Activated naive CD8-positive, alpha-beta T cell treated with anti-CD3 and anti-CD28 coated beads, Interleukin-2, amount 50 U/mL, for 24 hours (primary cell): Measurements from ENCODE around the gene PTPRF.
A peak's percentile ranks its signal among the peaks of the same experiment; 100 is the strongest.
"Not testable (repeated sequence)": the region's sequence is repeated elsewhere in the genome, so short reads cannot be mapped to it uniquely, and the experiment has no call there.

Experiments
- ATAC-seq: fragments of 150-1000 bp; cut with Tn5 transposase; one replicate; pipeline ENCODE4 v1.10.0; 2021
- DNase-seq: peaks from one replicate; pipeline ENCODE4 v3.0.0; 2021
- H3K27ac Mint-ChIP-seq: one replicate; pipeline ENCODE4 v1.8.0; 2021; ENCODE audit warnings: mild to moderate bottlenecking, mixed read lengths
- H3K27me3 Mint-ChIP-seq: one replicate; pipeline ENCODE4 v1.8.0; 2021; ENCODE audit warnings: mixed read lengths
- H3K36me3 Mint-ChIP-seq: one replicate; pipeline ENCODE4 v1.8.0; 2021; ENCODE audit warnings: low read depth, mixed read lengths
- H3K4me1 Mint-ChIP-seq: one replicate; pipeline ENCODE4 v1.8.0; 2021; ENCODE audit warnings: mixed read lengths
- H3K4me3 Mint-ChIP-seq: one replicate; pipeline ENCODE4 v1.8.0; 2021; ENCODE audit warnings: mild to moderate bottlenecking, moderate library complexity, mixed read lengths
- H3K9me3 Mint-ChIP-seq: one replicate; pipeline ENCODE4 v1.8.0; 2021; ENCODE audit warnings: mixed read lengths

The PTPRF gene

DNA sequence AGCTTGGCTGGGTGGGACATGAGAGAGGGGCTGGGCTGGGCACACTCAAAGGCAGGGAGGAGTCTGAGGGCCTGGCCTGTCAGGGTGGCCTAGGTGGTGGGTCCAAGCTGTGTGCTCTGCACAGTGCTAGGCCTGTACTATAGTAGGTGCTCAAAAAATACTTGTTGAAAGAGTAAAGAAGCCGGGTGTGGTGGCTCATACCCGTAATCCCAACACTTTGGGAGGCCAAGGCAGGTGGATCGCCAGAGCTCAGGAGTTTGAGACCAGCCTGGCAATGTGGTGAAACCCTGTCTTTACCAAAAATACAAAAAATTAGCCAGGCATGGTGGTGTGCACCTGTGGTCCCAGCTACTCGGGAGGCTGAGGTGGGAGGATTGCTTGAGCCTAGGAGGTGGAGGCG lies 18.7 kb downstream of the PTPRF start:
- H3K36me3 Mint-ChIP-seq, H3K4me3 Mint-ChIP-seq: not testable (repeated sequence)
- H3K27me3 Mint-ChIP-seq = peaks cover 18% of the 10 kb centered on the region

DNA sequence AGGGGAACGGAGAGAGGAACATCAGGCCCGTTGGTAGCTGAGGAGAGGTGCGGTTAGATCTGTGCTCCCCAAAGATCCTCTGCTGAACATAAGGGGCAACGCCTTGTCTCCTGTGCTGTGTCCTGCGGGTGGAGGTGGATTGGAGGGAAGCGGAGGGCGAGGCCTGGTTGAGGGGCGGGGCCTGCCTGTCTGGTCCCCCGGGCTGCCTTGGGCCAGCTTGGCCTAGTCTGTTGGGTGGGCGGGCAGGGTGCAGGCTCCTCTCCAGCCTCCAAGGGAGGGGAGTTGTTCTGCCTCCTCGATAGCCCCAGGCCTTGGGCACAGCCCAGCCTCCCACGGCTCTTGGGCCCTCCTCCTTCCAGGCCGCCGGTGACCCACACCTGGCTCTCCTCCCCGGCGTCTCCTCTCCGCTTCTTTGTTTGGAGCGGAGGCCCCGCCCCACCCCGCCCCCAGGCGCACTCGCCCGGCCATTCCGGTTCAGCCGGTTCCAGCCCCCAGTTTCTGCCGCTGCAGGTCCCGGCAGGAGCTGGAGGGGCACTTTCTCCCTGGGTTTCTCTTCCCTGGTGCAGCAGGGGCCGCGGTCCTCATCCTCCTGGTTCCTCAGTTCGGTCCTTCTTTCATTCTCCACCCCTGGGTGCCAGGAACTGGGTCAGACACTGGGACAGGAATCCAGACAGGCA lies 19.4 kb downstream of the PTPRF start:
- ATAC-seq (no peak), DNase-seq (no peak)
- H3K4me1 Mint-ChIP-seq = peaks cover 4% of the 10 kb centered on the region
- H3K27ac Mint-ChIP-seq = no peak overlapping the region
- H3K9me3 Mint-ChIP-seq = no peaks in the 10 kb centered on the region
- H3K4me3 Mint-ChIP-seq = no peak overlapping the region
- H3K27me3 Mint-ChIP-seq = peaks cover 18% of the 10 kb centered on the region
- no peaks in the 10 kb centered on the region for H3K36me3 Mint-ChIP-seq

More for the DNA sequence above, 18.7 kb downstream of the PTPRF start:
- not testable (repeated sequence) for H3K27ac Mint-ChIP-seq, H3K4me1 Mint-ChIP-seq, DNase-seq, ATAC-seq, H3K9me3 Mint-ChIP-seq

DNA sequence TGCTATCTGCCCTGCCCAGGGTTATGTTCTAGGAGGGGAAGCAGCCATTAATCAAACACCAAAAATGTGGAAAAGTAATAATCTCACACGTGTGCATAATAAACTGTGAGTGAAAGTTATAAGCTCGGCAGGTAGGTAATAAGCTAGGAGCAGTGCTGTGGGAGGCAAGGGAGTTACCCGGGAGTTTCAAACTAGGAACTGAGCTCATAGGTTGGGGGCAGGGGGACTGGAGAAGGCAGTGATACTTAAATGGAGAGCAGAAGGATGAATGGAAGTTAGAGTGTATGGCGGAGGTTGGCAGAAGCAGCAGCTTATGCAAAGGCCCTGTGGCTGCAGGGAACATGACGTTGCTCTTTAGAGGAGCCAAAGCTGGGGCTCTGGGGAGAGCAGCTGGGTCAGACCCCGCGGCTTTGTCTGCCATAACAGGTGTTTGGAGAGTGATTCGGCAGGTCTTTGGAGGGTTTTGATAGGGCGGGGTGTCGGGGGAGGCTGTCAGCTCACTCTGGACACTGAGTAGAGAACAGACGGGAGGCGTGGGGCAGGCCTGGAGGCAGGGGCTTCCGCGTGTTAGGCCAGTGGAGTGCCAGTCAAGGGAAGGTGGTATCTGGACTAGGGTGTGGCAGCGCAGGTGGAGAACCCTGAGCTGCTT lies 20.0 kb downstream of the PTPRF start:
- Mint-ChIP-seq H3K27ac (no peak overlapping the region), H3K4me1 (peaks cover 4% of the 10 kb centered on the region)

DNA sequence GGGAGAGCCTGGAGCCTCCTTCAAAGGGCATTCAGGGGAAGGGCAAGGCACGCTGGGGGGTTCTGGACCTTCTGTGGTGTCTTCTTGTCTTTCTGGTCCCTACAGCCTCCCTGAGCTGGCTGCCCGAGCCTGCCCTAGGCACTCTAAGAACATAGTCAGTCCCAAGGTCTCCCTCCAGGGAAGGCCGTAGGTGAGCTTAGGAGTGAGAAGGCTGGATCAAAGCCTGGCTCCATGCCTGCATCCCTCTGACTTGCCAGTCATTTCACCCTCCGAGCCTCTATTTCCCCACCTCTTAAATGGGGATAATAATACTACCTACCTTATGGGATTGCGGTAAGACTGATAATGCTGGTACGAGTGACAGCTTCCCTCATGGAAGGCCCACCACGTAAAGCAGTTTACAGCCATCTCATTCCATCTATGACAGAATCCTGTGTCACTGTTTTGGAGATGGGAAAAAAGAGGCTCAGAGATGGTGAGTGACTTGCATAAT lies 20.8 kb downstream of the PTPRF start:
- Mint-ChIP-seq H3K36me3 (no peaks in the 10 kb centered on the region), H3K27ac (no peak overlapping the region), H3K4me3 (no peak overlapping the region), H3K27me3 (peaks cover 18% of the 10 kb centered on the region), H3K4me1 (peaks cover 4% of the 10 kb centered on the region), H3K9me3 (no peaks in the 10 kb centered on the region)
- ATAC-seq = no peak
- no peak for DNase-seq

More for the DNA sequence above, 20.0 kb downstream of the PTPRF start:
- Mint-ChIP-seq H3K4me3 (no peak overlapping the region), H3K36me3 (no peaks in the 10 kb centered on the region), H3K9me3 (no peaks in the 10 kb centered on the region), H3K27me3 (peaks cover 18% of the 10 kb centered on the region)
- ATAC-seq (no peak), DNase-seq (no peak)

DNA sequence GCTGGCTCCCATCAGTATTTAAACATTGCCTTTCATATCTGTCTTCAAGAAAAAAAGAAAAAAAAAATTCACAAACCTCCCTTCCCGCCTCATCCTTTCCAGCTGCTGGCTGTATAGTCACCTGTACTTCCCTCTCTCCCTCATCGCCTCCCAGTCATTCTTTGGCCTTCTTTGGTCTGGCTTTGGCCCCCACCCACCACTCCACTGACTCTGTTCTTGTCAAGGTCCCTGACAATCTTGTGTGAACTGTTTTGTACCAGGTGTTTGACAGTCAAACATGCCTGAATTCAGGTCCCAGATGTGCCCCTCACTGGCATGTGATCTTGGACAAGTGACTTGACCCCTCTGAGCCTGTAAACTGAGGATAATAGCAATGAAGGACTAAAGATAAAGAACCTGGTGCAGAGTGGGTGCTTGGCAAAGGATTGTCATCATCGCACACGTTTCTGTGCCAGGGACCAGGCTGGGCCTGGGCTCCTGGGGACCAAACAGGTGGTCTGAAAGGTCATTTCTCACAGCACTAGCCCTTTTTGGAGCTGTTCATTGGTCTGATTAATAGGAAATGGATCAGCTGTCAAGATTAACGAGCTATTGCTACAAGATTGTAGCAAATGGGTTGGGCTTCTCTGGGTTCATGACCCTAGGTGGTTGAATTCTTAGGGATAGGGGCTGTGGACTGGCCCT lies 21.5 kb downstream of the PTPRF start:
- Mint-ChIP-seq H3K27me3 (peaks cover 18% of the 10 kb centered on the region), H3K9me3 (no peaks in the 10 kb centered on the region), H3K4me3 (no peak overlapping the region), H3K4me1 (peaks cover 4% of the 10 kb centered on the region), H3K36me3 (no peaks in the 10 kb centered on the region), H3K27ac (no peak overlapping the region)
- no peak for ATAC-seq
- no peak for DNase-seq

DNA sequence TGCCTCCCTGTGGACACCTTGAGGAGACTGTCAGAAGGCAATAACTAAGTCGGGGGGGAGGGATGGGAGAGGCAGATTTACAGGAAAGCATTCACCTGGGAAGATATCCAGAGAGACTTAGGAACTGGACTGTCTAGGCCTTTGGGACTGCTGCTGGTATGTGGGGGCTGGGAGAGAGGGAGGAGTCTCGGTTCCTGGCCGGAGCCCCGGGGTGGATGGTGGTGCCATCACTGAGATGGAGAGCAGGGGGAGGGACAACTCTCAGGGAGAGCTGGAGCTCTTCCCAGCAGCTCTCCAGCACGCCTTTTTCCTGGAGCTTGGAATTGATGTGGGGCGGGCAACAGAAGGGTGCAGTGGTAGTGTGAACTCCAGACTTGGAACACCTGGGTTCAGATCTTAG lies 22.1 kb downstream of the PTPRF start:
- no peak overlapping the region for H3K4me3 Mint-ChIP-seq
- no peak for ATAC-seq
- no peaks in the 10 kb centered on the region for H3K9me3 Mint-ChIP-seq

DNA sequence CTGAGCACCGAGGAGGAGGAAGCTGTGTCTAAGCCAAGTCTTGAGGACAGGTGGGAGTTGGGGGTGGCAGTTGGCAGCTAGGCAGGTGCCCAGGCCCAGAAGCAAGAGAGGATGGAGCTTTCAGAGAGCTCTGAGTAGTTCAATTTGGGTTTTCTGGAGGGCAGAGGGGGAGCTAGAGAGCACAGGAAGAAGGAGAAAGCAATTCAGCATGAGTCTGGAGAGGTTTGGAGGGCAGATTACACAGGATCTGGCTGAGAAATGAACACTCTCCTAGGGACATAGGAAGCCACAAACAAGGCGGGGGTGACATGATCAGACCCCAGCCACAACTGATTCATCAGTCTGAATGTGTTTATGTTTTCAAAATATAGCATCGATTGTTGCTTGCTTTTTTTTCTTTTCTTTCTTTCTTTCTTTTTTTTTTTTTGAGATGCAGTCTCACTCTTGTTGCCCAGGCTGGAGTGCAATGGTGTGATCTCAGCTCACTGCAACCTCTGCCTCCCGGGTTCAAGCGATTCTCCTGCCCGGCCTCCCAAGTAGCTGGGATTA lies 23.8 kb downstream of the PTPRF start:
- Mint-ChIP-seq H3K36me3 (no peaks in the 10 kb centered on the region), H3K27ac (no peak overlapping the region), H3K27me3 (peaks cover 14% of the 10 kb centered on the region), H3K4me3 (no peak overlapping the region), H3K9me3 (no peaks in the 10 kb centered on the region), H3K4me1 (peaks cover 4% of the 10 kb centered on the region)
- ATAC-seq (peak; percentile 72), DNase-seq (peak; percentile 11)

More for the DNA sequence above, 22.1 kb downstream of the PTPRF start:
- peaks cover 4% of the 10 kb centered on the region for H3K4me1 Mint-ChIP-seq
- DNase-seq = no peak
- no peak overlapping the region for H3K27ac Mint-ChIP-seq
- no peaks in the 10 kb centered on the region for H3K36me3 Mint-ChIP-seq
- H3K27me3 Mint-ChIP-seq = peaks cover 14% of the 10 kb centered on the region

DNA sequence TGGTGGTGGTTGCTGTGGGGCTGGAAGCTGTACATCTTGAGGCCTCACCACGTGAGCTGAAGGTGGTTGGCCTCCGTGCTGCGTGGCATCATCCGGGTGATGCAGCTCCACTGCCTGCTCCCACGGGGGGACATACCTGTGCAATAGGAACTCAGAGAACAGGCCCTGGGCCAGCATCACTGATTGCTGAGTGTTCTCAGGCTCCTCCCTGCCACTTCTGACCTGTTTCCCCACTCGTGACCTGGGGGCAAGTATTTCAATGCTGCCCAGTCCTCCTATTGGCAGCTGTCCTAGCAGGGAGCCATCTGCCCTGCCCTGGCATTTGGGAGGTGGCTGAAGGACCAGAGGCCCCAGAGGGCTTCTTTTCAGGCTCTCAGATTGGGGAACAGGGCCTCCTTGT lies 26.1 kb downstream of the PTPRF start:
- no peak overlapping the region for H3K27ac Mint-ChIP-seq
- DNase-seq (no peak), ATAC-seq (no peak)
- peaks cover 4% of the 10 kb centered on the region for H3K4me1 Mint-ChIP-seq
- H3K9me3 Mint-ChIP-seq = no peaks in the 10 kb centered on the region
- H3K4me3 Mint-ChIP-seq = no peak overlapping the region
- no peaks in the 10 kb centered on the region for H3K36me3 Mint-ChIP-seq
- peaks cover 2% of the 10 kb centered on the region for H3K27me3 Mint-ChIP-seq

DNA sequence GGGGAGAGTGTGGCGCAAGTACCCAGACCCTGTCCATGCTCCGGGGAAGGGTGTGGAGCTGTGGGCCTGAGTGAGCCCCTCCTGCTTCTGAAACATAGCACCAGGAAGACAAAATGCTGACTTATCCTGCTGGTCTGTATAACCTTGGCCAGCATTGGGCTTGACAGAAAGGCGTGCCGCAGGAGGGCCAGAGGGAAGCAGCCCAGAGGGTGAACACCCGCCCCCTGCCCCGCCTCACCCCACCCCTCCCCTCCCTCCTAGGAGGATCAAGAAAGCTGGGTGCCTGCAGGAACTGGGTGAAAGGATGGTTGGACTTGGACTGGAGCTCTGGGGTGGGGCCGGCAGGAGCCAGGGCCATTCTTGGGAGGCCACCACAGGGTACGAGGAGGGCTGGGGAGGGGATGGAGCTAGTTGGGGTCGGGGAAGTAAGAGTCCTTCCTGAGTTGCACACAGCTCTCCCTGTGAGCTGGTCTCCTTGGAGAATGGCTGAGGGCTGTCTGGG lies 27.1 kb downstream of the PTPRF start:
- H3K4me3 Mint-ChIP-seq = no peak overlapping the region
- H3K36me3 Mint-ChIP-seq = no peaks in the 10 kb centered on the region
- no peak for ATAC-seq
- no peak for DNase-seq
- H3K27ac Mint-ChIP-seq = no peak overlapping the region
- no peaks in the 10 kb centered on the region for H3K9me3 Mint-ChIP-seq
- no peaks in the 10 kb centered on the region for H3K27me3 Mint-ChIP-seq
- H3K4me1 Mint-ChIP-seq = peaks cover 4% of the 10 kb centered on the region

DNA sequence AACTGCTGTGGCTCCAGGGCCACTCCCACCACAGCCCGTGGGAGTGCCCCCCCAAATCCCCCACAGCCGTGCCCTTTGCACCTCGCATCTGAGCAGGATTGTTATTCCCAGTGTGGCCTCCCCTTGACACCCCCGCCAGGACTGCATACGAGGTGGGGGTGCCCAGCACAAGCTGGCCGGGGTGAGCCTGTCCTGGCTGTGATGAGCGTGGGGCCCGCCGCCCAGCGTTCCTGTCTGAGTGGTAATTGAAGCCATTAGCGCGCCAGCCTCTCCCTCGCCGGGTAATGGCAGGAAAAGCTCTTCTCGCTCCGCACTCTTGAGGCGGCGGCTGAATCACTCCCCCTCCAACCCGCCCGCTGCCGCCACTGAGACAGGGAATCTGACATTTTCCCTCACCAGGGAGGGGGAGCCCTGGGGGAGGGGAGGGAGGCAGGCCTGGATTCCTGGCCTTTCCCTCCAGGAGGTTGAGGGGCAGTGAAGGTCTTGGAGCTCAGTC lies 27.7 kb downstream of the PTPRF start:
- ATAC-seq = no peak
- Mint-ChIP-seq H3K4me3 (no peak overlapping the region), H3K27me3 (no peaks in the 10 kb centered on the region), H3K9me3 (no peaks in the 10 kb centered on the region), H3K36me3 (no peaks in the 10 kb centered on the region), H3K4me1 (peaks cover 4% of the 10 kb centered on the region), H3K27ac (no peak overlapping the region)
- DNase-seq = no peak

DNA sequence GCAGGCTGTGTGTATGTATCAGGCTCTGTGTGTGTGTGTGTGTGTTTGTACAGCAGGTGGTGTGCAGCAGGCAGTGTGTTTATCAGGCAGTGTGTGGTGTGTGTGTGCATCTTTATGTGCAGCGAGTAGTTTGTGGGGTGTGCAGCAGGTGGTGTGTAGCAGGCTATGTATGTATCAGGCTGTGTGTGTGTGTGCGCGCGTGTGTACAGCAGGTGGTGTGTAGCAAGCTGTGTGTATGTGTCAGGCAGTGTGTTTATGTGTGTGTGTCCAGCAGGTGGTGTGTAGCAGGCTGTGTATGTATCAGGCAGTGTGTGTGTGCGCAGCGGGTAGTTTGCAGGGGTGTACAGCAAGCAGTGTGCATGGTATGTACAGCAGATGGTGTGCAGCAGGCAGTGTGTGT lies 29.0 kb downstream of the PTPRF start:
- H3K4me1 Mint-ChIP-seq = no peaks in the 10 kb centered on the region
- no peaks in the 10 kb centered on the region for H3K36me3 Mint-ChIP-seq
- ATAC-seq = no peak

DNA sequence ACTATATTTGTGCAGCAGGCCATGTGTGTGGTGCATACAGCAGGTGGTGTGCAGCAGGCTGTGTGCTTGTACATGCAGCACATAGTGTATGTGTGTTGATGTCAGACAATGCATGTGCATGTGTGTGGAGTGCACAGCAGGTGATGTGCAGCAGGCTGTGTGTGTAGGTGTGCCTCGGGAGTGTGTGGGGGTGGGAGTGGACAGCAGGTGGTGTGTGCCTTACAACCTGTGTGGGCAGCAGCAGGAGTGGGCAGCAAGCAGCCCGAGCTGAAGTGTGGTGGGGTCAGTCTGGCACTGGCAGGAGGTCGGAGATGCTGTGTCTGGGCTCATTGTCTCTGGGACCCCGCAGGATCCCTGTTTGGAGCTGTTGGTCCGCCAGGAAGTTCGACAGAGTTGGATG lies 29.6 kb downstream of the PTPRF start:
- Mint-ChIP-seq H3K4me3 (no peak overlapping the region), H3K9me3 (no peaks in the 10 kb centered on the region), H3K36me3 (no peaks in the 10 kb centered on the region), H3K4me1 (no peaks in the 10 kb centered on the region), H3K27me3 (peaks cover 3% of the 10 kb centered on the region), H3K27ac (no peak overlapping the region)
- DNase-seq = no peak
- ATAC-seq = no peak

More for the DNA sequence above, 29.0 kb downstream of the PTPRF start:
- Mint-ChIP-seq H3K27me3 (no peaks in the 10 kb centered on the region), H3K9me3 (no peaks in the 10 kb centered on the region), H3K4me3 (no peak overlapping the region), H3K27ac (no peak overlapping the region)
- no peak for DNase-seq

DNA sequence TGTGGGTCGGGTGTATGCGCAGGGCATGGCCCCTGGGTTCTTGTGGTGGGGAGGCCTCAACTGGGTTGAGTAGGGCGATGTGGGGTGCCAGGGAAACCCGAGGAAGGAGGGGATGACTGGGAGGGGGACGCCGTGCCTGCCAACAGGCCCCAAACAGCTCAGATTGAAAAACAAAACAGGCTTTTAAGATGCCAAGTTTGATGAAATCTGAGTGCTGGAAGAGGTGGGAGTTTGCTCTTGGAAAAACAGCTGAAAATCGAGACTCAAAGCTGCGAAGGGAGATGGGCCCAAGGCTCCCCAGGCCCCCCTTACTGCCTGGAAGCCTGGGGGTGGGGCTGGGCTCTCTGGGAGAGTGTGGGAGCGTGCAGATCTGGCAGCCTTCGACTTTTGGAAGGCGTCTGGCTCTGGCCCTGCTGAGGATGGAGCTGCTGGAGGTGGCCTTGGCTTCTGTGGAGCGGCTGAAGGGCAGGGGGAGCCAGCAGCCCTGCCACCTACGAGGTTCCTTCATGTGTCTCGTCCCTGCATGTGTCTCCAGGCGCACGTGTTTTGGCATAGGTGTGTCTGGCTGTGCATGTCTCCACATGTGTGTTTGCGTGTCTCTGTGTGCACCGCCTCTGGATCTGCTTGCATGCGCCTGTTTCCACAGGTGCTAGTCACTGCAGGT lies 33.3 kb downstream of the PTPRF start:
- H3K36me3 Mint-ChIP-seq = no peaks in the 10 kb centered on the region
- peaks cover 4% of the 10 kb centered on the region for H3K4me1 Mint-ChIP-seq
- peaks cover 16% of the 10 kb centered on the region for H3K27me3 Mint-ChIP-seq
- H3K9me3 Mint-ChIP-seq = no peaks in the 10 kb centered on the region
- no peak overlapping the region for H3K27ac Mint-ChIP-seq
- no peak overlapping the region for H3K4me3 Mint-ChIP-seq
- DNase-seq (no peak), ATAC-seq (no peak)
